ENCODE measurements around the gene PSMB5. TPM values are rescaled to one million over a fixed set of nuclear protein-coding genes. Genes with fewer than 3 reads are reported as not detected.

PSMB5 gene
- total RNA-seq, 5 donors from 2014 or later (not counting 1 experiment from before 2014, with no cell fraction given) = 20.6 to 43.9 (median 38.0) TPM

- H3K4me3 Mint-ChIP-seq = peak overlapping the region in 2 of 3 donors; percentile 61 to 62
- POLR2A ChIA-PET = no interaction called here
These were observed 54.0 kb downstream of the PSMB5 start for GRCh38 chr14:22980672-22981089.

GRCh38 chr14:22979748-22980392 is 54.8 kb downstream of the PSMB5 start:
- POLR2A ChIA-PET = no interaction called here
- no peak for ATAC-seq (replicated peaks in 1 of 4)
- Mint-ChIP-seq H3K27me3 (no peaks in the 10 kb centered on the region), H3K4me1 (peaks cover 8 to 11% (median 9%) of the 10 kb centered on the region in 3 donors), H3K27ac (peak overlapping the region; percentile 10 to 56), H3K4me3 (peak overlapping the region in 2 of 3 donors; percentile 61 to 62), H3K36me3 (no peaks in the 10 kb centered on the region), H3K9me3 (no peaks in the 10 kb centered on the region)
- no peak overlapping the region for H3K27ac ChIP-seq (ENCODE audit: low read length)
- no peak for DNase-seq
- H3K4me3 ChIP-seq (ENCODE audit: control insufficient read depth in 1 of 2, extremely low read depth in 1 of 2, low read length in 1 of 2) = no peak overlapping the region
- CTCF ChIA-PET = no interaction called here
- H3K9me3 ChIP-seq = no peaks in the 10 kb centered on the region
- WGBS (ENCODE audit: insufficient coverage) = 38% methylated on average over 1 of the region's 8 CpGs
- H3K4me1 ChIP-seq (ENCODE audit: control insufficient read depth in 1 of 2, extremely low read depth in 1 of 2, insufficient read depth in 2 of 2, low read length in 2 of 2) = peaks cover 2 to 37% of the 10 kb centered on the region in 2 experiments
- H3K27me3 ChIP-seq (replicated peaks in 1 of 2; ENCODE audit: control insufficient read depth in 2 of 2, extremely low read depth in 1 of 2, insufficient read depth in 2 of 2, low read length in 1 of 2) = peaks cover 0 to 22% of the 10 kb centered on the region in 2 experiments
- H3K36me3 ChIP-seq (ENCODE audit: control insufficient read depth in 2 of 2, extremely low read depth in 1 of 2, insufficient read depth in 1 of 2, low read length in 1 of 2) = peaks cover 0 to 2% of the 10 kb centered on the region in 2 donors

More at GRCh38 chr14:22980672-22981089, 54.0 kb downstream of the PSMB5 start:
- Histone ChIP-seq H3K4me3 (ENCODE audit: control insufficient read depth in 1 of 2, extremely low read depth in 1 of 2, low read length in 1 of 2) (peak overlapping the region; percentile 64 to 92), H3K36me3 (ENCODE audit: control insufficient read depth in 2 of 2, extremely low read depth in 1 of 2, insufficient read depth in 1 of 2, low read length in 1 of 2) (no peaks in the 10 kb centered on the region), H3K27ac (ENCODE audit: low read length) (no peak overlapping the region), H3K9me3 (no peaks in the 10 kb centered on the region), H3K27me3 (replicated peaks in 1 of 2; ENCODE audit: control insufficient read depth in 2 of 2, extremely low read depth in 1 of 2, insufficient read depth in 2 of 2, low read length in 1 of 2) (peaks cover 0 to 22% of the 10 kb centered on the region in 2 experiments), H3K4me1 (ENCODE audit: control insufficient read depth in 1 of 2, extremely low read depth in 1 of 2, insufficient read depth in 2 of 2, low read length in 2 of 2) (peaks cover 2 to 37% of the 10 kb centered on the region in 2 experiments)
- ATAC-seq (replicated peaks in 1 of 4) (peak; percentile 8 to 37 (median 30)), DNase-seq (peak in 7 of 35 experiments; percentile 6 to 46 (median 16))
- under 1% methylated on average over 26 of the region's 41 CpGs for WGBS (ENCODE audit: insufficient coverage)
- no peaks in the 10 kb centered on the region for H3K36me3 Mint-ChIP-seq
- CTCF ChIA-PET = interaction anchor here in 1 of 2 donors (1.0 kb wide), 1 partner anchor 51 kb away, joined by 3 read pairs; the partner anchor contains the start of gene PRMT5
- no peaks in the 10 kb centered on the region for H3K27me3 Mint-ChIP-seq
- no peak overlapping the region for H3K27ac Mint-ChIP-seq
- H3K4me1 Mint-ChIP-seq = peaks cover 8 to 11% (median 9%) of the 10 kb centered on the region in 3 donors
- no peaks in the 10 kb centered on the region for H3K9me3 Mint-ChIP-seq

GRCh38 chr14:22978981-22979671 is 55.6 kb downstream of the PSMB5 start:
- no peak overlapping the region for H3K4me3 Mint-ChIP-seq
- ChIA-PET POLR2A (no interaction called here), CTCF (no interaction called here)
- peaks cover 8 to 11% (median 9%) of the 10 kb centered on the region in 3 donors for H3K4me1 Mint-ChIP-seq
- ATAC-seq (replicated peaks in 1 of 4) = no peak
- DNase-seq = no peak
- Histone ChIP-seq H3K36me3 (ENCODE audit: control insufficient read depth in 2 of 2, extremely low read depth in 1 of 2, insufficient read depth in 1 of 2, low read length in 1 of 2) (peaks cover 0 to 2% of the 10 kb centered on the region in 2 donors), H3K4me1 (ENCODE audit: control insufficient read depth in 1 of 2, extremely low read depth in 1 of 2, insufficient read depth in 2 of 2, low read length in 2 of 2) (peaks cover 2 to 37% of the 10 kb centered on the region in 2 experiments), H3K27ac (ENCODE audit: low read length) (no peak overlapping the region), H3K9me3 (no peaks in the 10 kb centered on the region), H3K4me3 (ENCODE audit: control insufficient read depth in 1 of 2, extremely low read depth in 1 of 2, low read length in 1 of 2) (no peak overlapping the region), H3K27me3 (replicated peaks in 1 of 2; ENCODE audit: control insufficient read depth in 2 of 2, extremely low read depth in 1 of 2, insufficient read depth in 2 of 2, low read length in 1 of 2) (peaks cover 0 to 22% of the 10 kb centered on the region in 2 experiments)
- no peaks in the 10 kb centered on the region for H3K36me3 Mint-ChIP-seq
- H3K27ac Mint-ChIP-seq = peak overlapping the region; percentile 10 to 50
- H3K9me3 Mint-ChIP-seq = no peaks in the 10 kb centered on the region
- H3K27me3 Mint-ChIP-seq = no peaks in the 10 kb centered on the region
- WGBS (ENCODE audit: insufficient coverage) = 95% methylated on average over 4 of the region's 5 CpGs

GRCh38 chr14:22978487-22978837 is 56.2 kb downstream of the PSMB5 start:
- ChIA-PET CTCF (interaction anchor here (0.6 to 1.4 kb wide), 3 partner anchors 14 to 48 kb away, joined by 3 to 5 read pairs (median 4); no protein-coding TSS in a partner anchor), POLR2A (no interaction called here)
- no peak for ATAC-seq (replicated peaks in 1 of 4)
- 100% methylated on average over 1 of the region's 3 CpGs for WGBS (ENCODE audit: insufficient coverage)
- H3K9me3 Mint-ChIP-seq = no peaks in the 10 kb centered on the region
- no peaks in the 10 kb centered on the region for H3K36me3 Mint-ChIP-seq
- no peak overlapping the region for H3K27ac ChIP-seq (ENCODE audit: low read length)
- no peak for DNase-seq
- H3K27me3 Mint-ChIP-seq = no peaks in the 10 kb centered on the region
- H3K27me3 ChIP-seq (replicated peaks in 1 of 2; ENCODE audit: control insufficient read depth in 2 of 2, extremely low read depth in 1 of 2, insufficient read depth in 2 of 2, low read length in 1 of 2) = peaks cover 0 to 22% of the 10 kb centered on the region in 2 experiments
- peaks cover 0 to 2% of the 10 kb centered on the region in 2 donors for H3K36me3 ChIP-seq (ENCODE audit: control insufficient read depth in 2 of 2, extremely low read depth in 1 of 2, insufficient read depth in 1 of 2, low read length in 1 of 2)
- peaks cover 2 to 35% of the 10 kb centered on the region in 2 experiments for H3K4me1 ChIP-seq (ENCODE audit: control insufficient read depth in 1 of 2, extremely low read depth in 1 of 2, insufficient read depth in 2 of 2, low read length in 2 of 2)
- H3K4me3 ChIP-seq (ENCODE audit: control insufficient read depth in 1 of 2, extremely low read depth in 1 of 2, low read length in 1 of 2) = no peak overlapping the region
- H3K27ac Mint-ChIP-seq = no peak overlapping the region
- H3K4me1 Mint-ChIP-seq = peaks cover 8 to 11% (median 9%) of the 10 kb centered on the region in 3 donors
- H3K4me3 Mint-ChIP-seq = no peak overlapping the region
- no peaks in the 10 kb centered on the region for H3K9me3 ChIP-seq

- no peak overlapping the region for H3K4me3 ChIP-seq (ENCODE audit: control insufficient read depth in 1 of 2, extremely low read depth in 1 of 2, low read length in 1 of 2)
- H3K36me3 Mint-ChIP-seq = no peaks in the 10 kb centered on the region
- peaks cover 8 to 11% (median 9%) of the 10 kb centered on the region in 3 donors for H3K4me1 Mint-ChIP-seq
- DNase-seq (no peak), ATAC-seq (replicated peaks in 1 of 4) (no peak)
- peaks cover 0 to 2% of the 10 kb centered on the region in 2 donors for H3K36me3 ChIP-seq (ENCODE audit: control insufficient read depth in 2 of 2, extremely low read depth in 1 of 2, insufficient read depth in 1 of 2, low read length in 1 of 2)
- H3K4me3 Mint-ChIP-seq = peak overlapping the region in 1 of 3 donors; percentile 17
- WGBS (ENCODE audit: insufficient coverage) = 88% methylated on average over 4 of the region's 8 CpGs
- no peaks in the 10 kb centered on the region for H3K27me3 Mint-ChIP-seq
- no peaks in the 10 kb centered on the region for H3K9me3 ChIP-seq
- H3K9me3 Mint-ChIP-seq = no peaks in the 10 kb centered on the region
- H3K27ac Mint-ChIP-seq = no peak overlapping the region
- H3K27ac ChIP-seq (ENCODE audit: low read length) = no peak overlapping the region
- ChIA-PET CTCF (interaction anchor here (0.5 to 1.4 kb wide), 4 partner anchors 15 to 313 kb away, joined by 3 to 7 read pairs (median 4); no protein-coding TSS in a partner anchor), POLR2A (interaction anchor here in 1 of 2 donors (0.6 kb wide), 1 partner anchor 9 kb away, joined by 6 read pairs; no protein-coding TSS in a partner anchor)
- H3K4me1 ChIP-seq (ENCODE audit: control insufficient read depth in 1 of 2, extremely low read depth in 1 of 2, insufficient read depth in 2 of 2, low read length in 2 of 2) = peaks cover 2 to 30% of the 10 kb centered on the region in 2 experiments
- peaks cover 0 to 26% of the 10 kb centered on the region in 2 experiments for H3K27me3 ChIP-seq (replicated peaks in 1 of 2; ENCODE audit: control insufficient read depth in 2 of 2, extremely low read depth in 1 of 2, insufficient read depth in 2 of 2, low read length in 1 of 2)
These were observed 56.8 kb downstream of the PSMB5 start for GRCh38 chr14:22977684-22978486.

GRCh38 chr14:22977434-22977683 is 57.3 kb downstream of the PSMB5 start:
- Histone ChIP-seq H3K4me1 (ENCODE audit: control insufficient read depth in 1 of 2, extremely low read depth in 1 of 2, insufficient read depth in 2 of 2, low read length in 2 of 2) (peaks cover 2 to 25% of the 10 kb centered on the region in 2 experiments), H3K27ac (ENCODE audit: low read length) (no peak overlapping the region), H3K9me3 (no peaks in the 10 kb centered on the region), H3K27me3 (replicated peaks in 1 of 2; ENCODE audit: control insufficient read depth in 2 of 2, extremely low read depth in 1 of 2, insufficient read depth in 2 of 2, low read length in 1 of 2) (peaks cover 0 to 21% of the 10 kb centered on the region in 2 experiments), H3K4me3 (ENCODE audit: control insufficient read depth in 1 of 2, extremely low read depth in 1 of 2, low read length in 1 of 2) (no peak overlapping the region), H3K36me3 (ENCODE audit: control insufficient read depth in 2 of 2, extremely low read depth in 1 of 2, insufficient read depth in 1 of 2, low read length in 1 of 2) (peaks cover 0 to 2% of the 10 kb centered on the region in 2 donors)
- Mint-ChIP-seq H3K27ac (no peak overlapping the region), H3K27me3 (no peaks in the 10 kb centered on the region), H3K4me3 (no peak overlapping the region), H3K9me3 (no peaks in the 10 kb centered on the region), H3K36me3 (no peaks in the 10 kb centered on the region), H3K4me1 (peaks cover 8 to 11% (median 9%) of the 10 kb centered on the region in 3 donors)
- CTCF ChIA-PET = interaction anchor here (0.5 to 1.4 kb wide), 4 partner anchors 47 to 314 kb away, joined by 3 to 7 read pairs (median 4); no protein-coding TSS in a partner anchor
- ATAC-seq (replicated peaks in 1 of 4) (no peak), DNase-seq (no peak)
- POLR2A ChIA-PET = no interaction called here

Measured in T-cell (primary cell).